H1 (cell line): ENCODE results near the gene RAB25. TPM values are rescaled to one million over a fixed set of nuclear protein-coding genes. Genes with fewer than 3 reads are reported as not detected.

Source experiments
- CTCF ChIA-PET: fragments of 300-600 bp; sonication (Branson Sonifier 250); formaldehyde crosslinking; loops from one replicate; lab custom pipeline; 2021; ENCODE audit not compliant: partially characterized antibody; lab: Charles Lee
- POLR2A ChIA-PET: fragments of 300-600 bp; sonication (Branson Sonifier 250); formaldehyde crosslinking; loops from one replicate; lab custom pipeline; 2021; ENCODE audit warnings: inconsistent platforms; ENCODE audit not compliant: partially characterized antibody; lab: Charles Lee
- DNase-seq, 2 experiments: peaks; one replicate each; pipeline versions ENCODE4 v3.0.0 to v3.0.0-alpha.2; 2010 to 2022; ENCODE audit warnings: low spot score in 2 of 2, low read depth in 1 of 2, mixed read lengths in 1 of 2
- FAIRE-seq: peaks from 2 replicates; lab custom pipeline; 2011; peaks lifted over from hg19 to GRCh38; lab: Jason Lieb, UNC
- H2AFZ ChIP-seq: 2 replicates; pipeline ENCODE4 v1.8.1; 2012; ENCODE audit warnings: low read length, inconsistent platforms
- H2AK5ac ChIP-seq: 2 replicates; pipeline ENCODE4 v1.6.1; 2013; ENCODE audit warnings: low read depth, low read length
- H2BK120ac ChIP-seq: replicated peaks from 2 replicates; pipeline ENCODE3; 2013; ENCODE audit warnings: low read depth, low read length, inconsistent platforms
- H2BK12ac ChIP-seq: 2 replicates; pipeline ENCODE4 v1.6.1; 2013; ENCODE audit warnings: low read depth, low read length
- H2BK15ac ChIP-seq: 2 replicates; pipeline ENCODE4 v1.6.1; 2013; ENCODE audit warnings: low read length
- H2BK20ac ChIP-seq: 2 replicates; pipeline ENCODE4 v1.6.1; 2013; ENCODE audit warnings: low read length
- H2BK5ac ChIP-seq: 2 replicates; pipeline ENCODE4 v1.6.1; 2013; ENCODE audit warnings: low read depth, low read length
- H3K14ac ChIP-seq: 2 replicates; pipeline ENCODE4 v1.6.1; 2013; ENCODE audit warnings: inconsistent platforms; ENCODE audit not compliant: insufficient read length
- H3K18ac ChIP-seq: 2 replicates; pipeline ENCODE4 v1.6.1; 2013; ENCODE audit warnings: low read length; ENCODE audit errors: extremely low read depth
- H3K23ac ChIP-seq: 2 replicates; pipeline ENCODE4 v1.6.1; 2013; ENCODE audit warnings: inconsistent platforms; ENCODE audit not compliant: insufficient read length
- H3K23me2 ChIP-seq: 2 replicates; pipeline ENCODE4 v1.6.1; 2013; ENCODE audit warnings: low read depth, low read length
- H3K27ac ChIP-seq: 2 replicates; pipeline ENCODE4 v1.6.1; 2011; ENCODE audit warnings: low read depth, low read length, inconsistent platforms
- H3K27me3 ChIP-seq, 4 experiments: replicated peaks in 1 of 4; 1 replicate in 1 of 4; 2 replicates in 3 of 4; pipeline versions ENCODE4 v1.6.1 to v1.8.1; 2011 to 2013; ENCODE audit warnings: low read length in 3 of 4, mild to moderate bottlenecking in 3 of 4, inconsistent platforms in 2 of 4, mixed read lengths in 2 of 4, moderate library complexity in 1 of 4; ENCODE audit not compliant: control insufficient read depth in 3 of 4, insufficient read depth in 3 of 4; ENCODE audit errors: extremely low read depth in 1 of 4
- H3K36me3 ChIP-seq, 4 experiments: 2 replicates each; pipeline versions ENCODE4 v1.6.1 to v1.8.1; 2011 to 2013; ENCODE audit warnings: mild to moderate bottlenecking in 4 of 4, low read length in 3 of 4, moderate library complexity in 2 of 4, control low read depth in 1 of 4, inconsistent platforms in 1 of 4; ENCODE audit not compliant: insufficient read depth in 4 of 4, control insufficient read depth in 2 of 4
- H3K4ac ChIP-seq: replicated peaks from 2 replicates; pipeline ENCODE3; 2013; ENCODE audit warnings: low read length, low read depth, mixed read lengths, inconsistent platforms; ENCODE audit not compliant: insufficient read length
- H3K4me1 ChIP-seq, 4 experiments: replicated peaks in 1 of 4; 1 replicate in 1 of 4; 2 replicates in 3 of 4; pipeline versions ENCODE4 v1.6.1 to v1.8.1; 2011 to 2013; ENCODE audit warnings: low read length in 3 of 4, inconsistent platforms in 2 of 4, mixed read lengths in 1 of 4; ENCODE audit not compliant: insufficient read depth in 4 of 4, control insufficient read depth in 3 of 4
- H3K4me2 ChIP-seq, 2 experiments: 2 replicates each; pipeline versions ENCODE4 v1.6.1 to v1.8.1; 2011 to 2013; ENCODE audit warnings: low read depth in 2 of 2, low read length in 2 of 2, control low read depth in 1 of 2, inconsistent platforms in 1 of 2, mild to moderate bottlenecking in 1 of 2; ENCODE audit not compliant: insufficient read depth in 1 of 2
- H3K4me3 ChIP-seq, 4 experiments: fragments of 200-600, 300-600 bp in 1 of 4; sonication (generic), shearing (Covaris generic), sonication (Bioruptor Twin) in 1 of 4; 2 replicates each; pipeline versions ENCODE4 v1.5.1 to v1.8.1; 2011 to 2016; ENCODE audit warnings: low read length in 4 of 4, low read depth in 3 of 4, control low read depth in 2 of 4, inconsistent platforms in 2 of 4, mild to moderate bottlenecking in 2 of 4, mixed read lengths in 1 of 4, moderate library complexity in 1 of 4; ENCODE audit not compliant: insufficient read depth in 2 of 4; ENCODE audit errors: extremely low read depth in 1 of 4
- H3K56ac ChIP-seq: replicated peaks from 2 replicates; pipeline ENCODE3; 2013; ENCODE audit warnings: low read depth, mild to moderate bottlenecking, mixed read lengths, low read length, inconsistent platforms; ENCODE audit not compliant: insufficient read length
- H3K79me1 ChIP-seq: 2 replicates; pipeline ENCODE4 v1.6.1; 2013; ENCODE audit warnings: low read depth, low read length, control low read depth
- H3K79me2 ChIP-seq, 2 experiments: 2 replicates each; pipeline versions ENCODE4 v1.6.1 to v1.8.1; 2012 to 2013; ENCODE audit warnings: low read length in 2 of 2, mild to moderate bottlenecking in 2 of 2, inconsistent platforms in 1 of 2; ENCODE audit not compliant: insufficient read depth in 2 of 2, control insufficient read depth in 1 of 2
- H3K9ac ChIP-seq, 4 experiments: replicated peaks in 1 of 4; 1 replicate in 1 of 4; 2 replicates in 3 of 4; pipeline versions ENCODE4 v1.6.1 to v1.8.1; 2011 to 2013; ENCODE audit warnings: low read depth in 3 of 4, low read length in 3 of 4, control low read depth in 2 of 4, mild to moderate bottlenecking in 2 of 4, moderate library complexity in 2 of 4, inconsistent platforms in 1 of 4; ENCODE audit errors: extremely low read depth in 1 of 4
- H3K9me3 ChIP-seq, 2 experiments: 2 replicates each; pipeline versions ENCODE4 v1.6.1 to v1.8.1; 2012 to 2013; ENCODE audit warnings: mild to moderate bottlenecking in 2 of 2, moderate library complexity in 2 of 2, control low read depth in 1 of 2, inconsistent platforms in 1 of 2, low read depth in 1 of 2, low read length in 1 of 2, mixed read lengths in 1 of 2; ENCODE audit not compliant: insufficient read depth in 2 of 2
- H4K20me1 ChIP-seq, 2 experiments: replicated peaks in 1 of 2; 2 replicates each; pipeline versions ENCODE3 to v1.8.1; 2011 to 2013; ENCODE audit warnings: inconsistent platforms in 2 of 2, low read length in 2 of 2, mild to moderate bottlenecking in 1 of 2; ENCODE audit not compliant: insufficient read depth in 2 of 2, control insufficient read depth in 1 of 2
- H4K5ac ChIP-seq: 2 replicates; pipeline ENCODE4 v1.6.1; 2013; ENCODE audit warnings: low read length, low read depth, mixed read lengths, inconsistent platforms; ENCODE audit not compliant: insufficient read length
- H4K8ac ChIP-seq: 2 replicates; pipeline ENCODE4 v1.8.0; 2013; ENCODE audit warnings: mild to moderate bottlenecking, moderate library complexity, low read length, inconsistent platforms; ENCODE audit not compliant: insufficient read depth; ENCODE audit errors: extremely low read depth
- H4K91ac ChIP-seq: replicated peaks from 2 replicates; pipeline ENCODE3; 2013; ENCODE audit warnings: low read length, mixed read lengths, inconsistent platforms; ENCODE audit not compliant: insufficient read length
- FOSL1 ChIP-seq: IDR thresholded peaks from 2 replicates; pipeline ENCODE4 v1.6.1; 2011; ENCODE audit warnings: mild to moderate bottlenecking, low read depth, low read length, moderate library complexity; ENCODE audit not compliant: insufficient read depth
- RAD21 ChIP-seq, 2 experiments: IDR thresholded peaks in 1 of 2; conservative IDR thresholded peaks in 1 of 2; 2 replicates each; pipeline ENCODE4 v1.6.1; 2011; ENCODE audit warnings: low read depth in 2 of 2, low read length in 2 of 2, improper control_type of control experiment in 1 of 2, inconsistent platforms in 1 of 2, mild to moderate bottlenecking in 1 of 2, moderate library complexity in 1 of 2
- RBBP5 ChIP-seq: IDR thresholded peaks from 2 replicates; pipeline ENCODE4 v1.7.1; 2012; ENCODE audit warnings: low read depth, mild to moderate bottlenecking, inconsistent platforms, low read length, moderate library complexity, borderline replicate concordance
- SAP30 ChIP-seq: fragments of 300-600 bp; sonication (generic); IDR thresholded peaks from 2 replicates; pipeline ENCODE4 v1.7.1; 2012; ENCODE audit warnings: low read length, moderate library complexity, mild to moderate bottlenecking, inconsistent platforms; ENCODE audit not compliant: insufficient read depth, insufficient replicate concordance
- SIRT6 ChIP-seq: IDR thresholded peaks from one replicate; pipeline ENCODE4 v1.7.1; 2012; ENCODE audit warnings: low read length, inconsistent platforms
- SIX5 ChIP-seq: IDR thresholded peaks from 2 replicates; pipeline ENCODE4 v1.6.1; 2011; ENCODE audit warnings: mild to moderate bottlenecking, low read depth, low read length
- TCF12 ChIP-seq: IDR thresholded peaks from 2 replicates; pipeline ENCODE4 v1.6.1; 2011; ENCODE audit warnings: low read depth, mild to moderate bottlenecking, low read length
- whole genome bisulfite sequencing, 2 experiments: shearing (Covaris generic) in 1 of 2; methylation state at CpG; one replicate each; pipeline versions ENCODE4 v1.1.6 to v1.1.7; 2013 to 2015; ENCODE audit warnings: low lambda C conversion rate in 2 of 2, mixed read lengths in 2 of 2, inconsistent platforms in 1 of 2, low coverage in 1 of 2, missing lambda C conversion rate in 1 of 2; ENCODE audit not compliant: insufficient replicate concordance in 2 of 2, insufficient coverage in 1 of 2, insufficient read length in 1 of 2; ENCODE audit errors: extremely low coverage in 1 of 2, missing lambda C conversion rate in 1 of 2; 5-methylcytosine and 5-hydroxymethylcytosine counted together
- polyA plus RNA-seq, 7 experiments: library from polyadenylated mRNA; depleted of rRNA in 3 of 7; stranded (reverse) in 5 of 7; unstranded in 2 of 7; fragments of >200 nt in 5 of 7; fragments of 200-250 nt in 2 of 7; gene quantifications; 1 replicate in 5 of 7; 2 replicates in 1 of 7; 4 replicates in 1 of 7; pipeline versions ENCODE4 v1.2.1 to v1.2.3, GENCODE V29; 2011 to 2013; ENCODE audit warnings: missing spikeins in 2 of 7, mixed read lengths in 2 of 7
- total RNA-seq: library from RNA; stranded (reverse); fragmentation: NEBNext Ultra II Directional; extraction: Animal tissue kit (Norgen Biotek cat#: 25700); gene quantifications from 2 replicates; pipeline ENCODE4 v1.2.1, GENCODE V29; 2021
- TF ChIP-seq, protein P1 (sequence below): IDR thresholded peaks from 2 replicates; pipeline ENCODE4 v1.6.1; 2012; ENCODE audit warnings: low read length, inconsistent platforms

Gene RAB25
- total and polyA plus RNA-seq, 2 of the 8 experiments (the other 6 are each of a cell fraction or from before 2014, with no cell fraction given) = 34.8 to 98.2 TPM

DNA sequence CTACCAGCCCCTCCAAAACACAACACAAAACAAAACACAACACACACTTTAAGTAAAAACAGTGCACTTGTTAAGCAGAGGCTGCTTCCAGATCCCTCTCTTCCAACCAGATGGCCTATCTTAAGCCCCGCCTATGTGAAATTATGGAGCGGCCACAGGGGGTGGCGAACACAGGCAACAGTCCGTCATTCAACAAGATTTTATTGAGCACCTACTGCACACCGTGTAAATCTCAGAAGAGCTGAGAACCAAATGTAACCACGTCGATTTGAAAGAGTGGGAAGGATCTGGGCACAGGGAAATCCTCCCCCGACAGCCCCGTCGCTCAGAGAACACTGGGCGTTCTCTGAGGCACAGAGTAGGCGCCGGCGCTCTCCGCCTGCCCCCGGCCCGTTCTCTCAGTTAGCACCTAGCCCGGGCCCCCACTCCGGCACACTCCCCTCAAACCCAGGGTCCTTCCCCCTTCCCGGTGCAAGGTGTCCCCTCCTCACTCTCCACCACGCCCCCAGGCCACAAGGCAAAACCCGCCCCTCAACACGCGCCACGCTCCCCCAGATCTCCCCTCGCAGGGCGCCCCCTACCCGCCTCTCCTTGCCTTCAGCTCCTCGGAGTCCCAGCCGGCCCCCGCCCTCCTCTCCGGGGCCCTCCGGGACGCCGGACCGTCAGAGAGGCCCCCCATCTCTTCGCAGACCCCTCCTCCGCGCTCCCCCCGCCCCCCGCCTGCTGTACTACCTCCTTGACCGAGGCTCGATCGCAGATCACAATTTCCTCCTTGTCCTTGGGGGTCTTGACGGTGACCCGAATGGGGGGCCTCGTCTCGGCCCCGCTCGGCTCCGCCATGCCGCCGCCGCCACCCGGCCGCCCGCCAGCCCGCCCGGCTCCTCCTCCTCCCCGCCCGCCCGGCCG, 7.8 kb upstream of the RAB25 start:
- FAIRE-seq (no peak), DNase-seq (peak in 1 of 2 experiments; percentile 94)
- H3K9ac ChIP-seq = peak overlapping the region in 3 of 4 experiments; percentile 29 to 57 (median 42); a peak in 5 of 7 replicates
- H2BK12ac ChIP-seq = no peak overlapping the region
- 1% methylated on average over 24 of the region's 63 CpGs; no CpG with 5 or more reads in 1 of the 2 experiments for WGBS, 2 experiments
- peak overlapping the region; percentile 58 for H4K8ac ChIP-seq
- H4K91ac ChIP-seq = peak overlapping the region; percentile 49
- no peaks in the 10 kb centered on the region for H3K27me3 ChIP-seq
- H3K14ac ChIP-seq = no peak overlapping the region
- no peak overlapping the region for H2BK120ac ChIP-seq
- peaks cover 14% of the 10 kb centered on the region for H3K23me2 ChIP-seq
- no peak overlapping the region for H3K23ac ChIP-seq
- H3K36me3 ChIP-seq = peaks cover 14 to 24% (median 20%) of the 10 kb centered on the region in 4 experiments; a peak in 7 of 8 replicates
- ChIA-PET CTCF (interaction anchor here (0.7 to 12.9 kb wide), 21 partner anchors 10 to 394 kb away, joined by 3 to 139 read pairs (median 4); partner anchors contain the start of gene SSR2), POLR2A (interaction anchor here (0.7 to 3.7 kb wide), 18 partner anchors 10 to 194 kb away, joined by 3 to 37 read pairs (median 4); partner anchors contain the start of genes ARHGEF2, KHDC4, MEX3A and RAB25)
- peaks cover 3% of the 10 kb centered on the region for H3K79me1 ChIP-seq
- peak overlapping the region; percentile 57 to 71 for H3K4me2 ChIP-seq
- no peak overlapping the region for H4K5ac ChIP-seq
- H3K18ac ChIP-seq = peak overlapping the region; percentile 68; the same call in 1 of the 2 replicates
- H3K4ac ChIP-seq = no peak overlapping the region
- peak overlapping the region; percentile 7 for H3K56ac ChIP-seq
- H2AFZ ChIP-seq = peak overlapping the region; percentile 11; the same call in 1 of the 2 replicates
- H2BK5ac ChIP-seq = peak overlapping the region; percentile 66; the same call in 1 of the 2 replicates
- H3K27ac ChIP-seq = no peak overlapping the region
- H2BK15ac ChIP-seq = no peak overlapping the region
- peaks cover 2% of the 10 kb centered on the region in 2 experiments for H4K20me1 ChIP-seq
- no peak overlapping the region for H2AK5ac ChIP-seq
- no peak overlapping the region for H2BK20ac ChIP-seq
- peaks cover 0 to 28% of the 10 kb centered on the region in 2 experiments; a peak in 3 of 4 replicates for H3K79me2 ChIP-seq
- H3K4me1 ChIP-seq = peaks cover 0 to 6% (median 0%) of the 10 kb centered on the region in 4 experiments; a peak in 2 of 7 replicates
- peak overlapping the region; percentile 80 to 97 (median 94) for H3K4me3 ChIP-seq
- H3K9me3 ChIP-seq = no peaks in the 10 kb centered on the region
- TF ChIP-seq RAD21 (IDR thresholded peaks at IDR 0.05 in 1 of 2, conservative IDR thresholded peaks at IDR 0.05 in 1 of 2; ENCODE audit: low read depth in 2 of 2, low read length in 2 of 2) = peak in 1 of 2 experiments; percentile 35; a peak in 2 of 4 replicates
- TF ChIP-seq SIX5 = no peak
- TF ChIP-seq SAP30 = peak; percentile 75
- no peak for TF ChIP-seq TCF12
- TF ChIP-seq SIRT6 = no peak
- 0 out of 2 replicates have a peak, but pooled peaks have one; percentile 19 for TF ChIP-seq RBBP5
- TF ChIP-seq FOSL1 = no peak
- TF ChIP-seq, protein P1, sequence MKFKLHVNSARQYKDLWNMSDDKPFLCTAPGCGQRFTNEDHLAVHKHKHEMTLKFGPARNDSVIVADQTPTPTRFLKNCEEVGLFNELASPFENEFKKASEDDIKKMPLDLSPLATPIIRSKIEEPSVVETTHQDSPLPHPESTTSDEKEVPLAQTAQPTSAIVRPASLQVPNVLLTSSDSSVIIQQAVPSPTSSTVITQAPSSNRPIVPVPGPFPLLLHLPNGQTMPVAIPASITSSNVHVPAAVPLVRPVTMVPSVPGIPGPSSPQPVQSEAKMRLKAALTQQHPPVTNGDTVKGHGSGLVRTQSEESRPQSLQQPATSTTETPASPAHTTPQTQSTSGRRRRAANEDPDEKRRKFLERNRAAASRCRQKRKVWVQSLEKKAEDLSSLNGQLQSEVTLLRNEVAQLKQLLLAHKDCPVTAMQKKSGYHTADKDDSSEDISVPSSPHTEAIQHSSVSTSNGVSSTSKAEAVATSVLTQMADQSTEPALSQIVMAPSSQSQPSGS = no peak
